ENCODE data around the gene WDCP.

The WDCP gene

DNA sequence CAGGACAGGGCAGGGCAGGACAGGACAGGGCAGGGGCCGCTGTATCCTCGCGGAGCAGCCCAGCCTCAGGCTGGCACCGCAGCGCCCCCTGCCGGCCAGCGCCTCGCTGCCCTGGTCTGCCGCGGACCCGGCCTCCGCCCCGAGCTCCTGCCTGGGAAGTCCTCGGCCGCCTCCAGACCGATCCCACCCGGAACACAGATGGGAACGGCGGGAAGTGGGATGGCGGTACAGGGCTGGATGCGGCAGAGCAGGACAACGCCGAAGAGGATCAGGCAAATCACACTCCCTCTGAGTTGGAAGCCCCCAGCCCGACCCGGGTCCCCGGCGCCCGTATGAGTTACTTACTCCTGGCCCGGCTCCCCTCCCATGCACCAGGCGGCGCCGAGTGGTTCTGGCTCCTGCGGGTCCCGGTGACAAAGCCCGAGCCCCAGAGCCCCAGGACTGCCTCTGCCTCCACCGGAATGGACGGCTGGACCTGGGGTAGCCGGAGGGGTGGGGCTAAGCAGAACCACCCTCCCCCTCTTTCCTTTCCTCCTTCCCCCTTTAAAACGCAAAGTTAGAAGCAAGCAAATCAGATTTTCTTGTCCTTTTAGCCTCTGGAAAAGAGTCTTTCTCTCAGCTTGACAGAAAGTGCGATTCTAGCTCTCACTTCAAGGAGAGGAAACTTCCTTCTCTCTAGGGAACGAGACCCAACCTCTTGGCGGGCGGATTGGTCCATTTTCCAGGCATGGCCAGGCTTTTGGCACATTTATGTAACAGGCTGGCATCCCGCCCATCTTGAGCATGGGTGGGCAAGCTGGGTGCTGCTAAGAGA lies 37.4 kb upstream of the WDCP start, which contains the start of gene TP53I3:
TP53I3 (minus strand) TSS at position 449 of the 814 bp plus-strand sequence. CDS start 508 bp downstream, outside the sequence.
- peak; percentile 52 for DNase-seq (ENCODE audit: low read depth)
- no peak within 1 kb of the TSS for H3K4me3 ChIP-seq (ENCODE audit: low read depth, low read length)
- no peak for TF ChIP-seq MYC (IDR thresholded peaks at IDR 0.05; ENCODE audit: low read depth, low read length)
- TF ChIP-seq, protein P1, sequence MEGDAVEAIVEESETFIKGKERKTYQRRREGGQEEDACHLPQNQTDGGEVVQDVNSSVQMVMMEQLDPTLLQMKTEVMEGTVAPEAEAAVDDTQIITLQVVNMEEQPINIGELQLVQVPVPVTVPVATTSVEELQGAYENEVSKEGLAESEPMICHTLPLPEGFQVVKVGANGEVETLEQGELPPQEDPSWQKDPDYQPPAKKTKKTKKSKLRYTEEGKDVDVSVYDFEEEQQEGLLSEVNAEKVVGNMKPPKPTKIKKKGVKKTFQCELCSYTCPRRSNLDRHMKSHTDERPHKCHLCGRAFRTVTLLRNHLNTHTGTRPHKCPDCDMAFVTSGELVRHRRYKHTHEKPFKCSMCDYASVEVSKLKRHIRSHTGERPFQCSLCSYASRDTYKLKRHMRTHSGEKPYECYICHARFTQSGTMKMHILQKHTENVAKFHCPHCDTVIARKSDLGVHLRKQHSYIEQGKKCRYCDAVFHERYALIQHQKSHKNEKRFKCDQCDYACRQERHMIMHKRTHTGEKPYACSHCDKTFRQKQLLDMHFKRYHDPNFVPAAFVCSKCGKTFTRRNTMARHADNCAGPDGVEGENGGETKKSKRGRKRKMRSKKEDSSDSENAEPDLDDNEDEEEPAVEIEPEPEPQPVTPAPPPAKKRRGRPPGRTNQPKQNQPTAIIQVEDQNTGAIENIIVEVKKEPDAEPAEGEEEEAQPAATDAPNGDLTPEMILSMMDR (IDR thresholded peaks at IDR 0.05; ENCODE audit: low read depth, low read length) = peak; percentile 35

DNA sequence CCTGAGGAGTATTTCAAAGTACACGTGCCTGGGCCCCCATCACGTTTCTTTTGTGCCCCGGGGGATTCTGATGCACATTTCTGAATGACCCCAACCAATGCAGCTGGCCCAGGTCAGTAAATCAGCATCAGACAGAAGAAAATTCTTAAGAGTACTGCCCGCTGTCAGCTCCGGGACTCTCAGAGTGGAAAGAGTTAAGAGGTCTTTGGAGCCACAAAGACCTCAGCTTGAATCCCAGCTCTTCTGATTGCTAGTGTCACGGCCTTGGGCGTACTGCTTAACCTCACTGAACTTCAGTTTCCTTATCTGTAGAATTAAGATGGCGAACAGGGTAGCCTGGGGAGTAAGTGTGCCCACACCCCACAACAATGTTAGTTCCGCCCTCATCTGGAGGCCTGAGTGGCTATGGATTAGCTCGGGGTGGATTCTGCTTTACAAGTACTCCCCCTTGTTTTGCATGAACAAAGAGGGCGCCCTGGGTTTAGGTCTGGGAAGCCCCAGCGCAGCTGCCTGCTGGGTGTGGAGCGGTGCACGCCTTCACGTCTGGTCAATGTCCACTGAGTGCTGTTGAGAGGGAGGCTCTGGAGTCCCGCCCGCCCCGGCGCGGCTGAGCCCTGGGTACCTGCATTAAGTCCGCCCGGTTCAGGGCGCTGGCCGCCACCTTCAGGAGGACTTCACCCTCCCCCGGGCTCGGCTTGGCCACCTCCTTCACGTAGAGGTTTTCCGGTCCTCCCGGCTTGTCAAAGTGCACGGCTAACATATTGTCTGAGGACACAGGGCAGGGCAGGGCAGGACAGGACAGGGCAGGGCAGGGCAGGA lies 36.6 kb upstream of the WDCP start:
- no peak for TF ChIP-seq MYC (IDR thresholded peaks at IDR 0.05; ENCODE audit: low read depth, low read length)
- no peak for TF ChIP-seq POLR2A (IDR thresholded peaks at IDR 0.05; ENCODE audit: extremely low read depth, insufficient read length)
- TF ChIP-seq, protein P2, sequence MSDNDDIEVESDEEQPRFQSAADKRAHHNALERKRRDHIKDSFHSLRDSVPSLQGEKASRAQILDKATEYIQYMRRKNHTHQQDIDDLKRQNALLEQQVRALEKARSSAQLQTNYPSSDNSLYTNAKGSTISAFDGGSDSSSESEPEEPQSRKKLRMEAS (IDR thresholded peaks at IDR 0.05; ENCODE audit: low read depth, low read length) = no peak
- TF ChIP-seq, protein P1 (IDR thresholded peaks at IDR 0.05; ENCODE audit: low read depth, low read length) = no peak
- peak; percentile 30 for DNase-seq (ENCODE audit: low read depth)
- no peak overlapping the region for H3K4me3 ChIP-seq (ENCODE audit: low read depth, low read length)

DNA sequence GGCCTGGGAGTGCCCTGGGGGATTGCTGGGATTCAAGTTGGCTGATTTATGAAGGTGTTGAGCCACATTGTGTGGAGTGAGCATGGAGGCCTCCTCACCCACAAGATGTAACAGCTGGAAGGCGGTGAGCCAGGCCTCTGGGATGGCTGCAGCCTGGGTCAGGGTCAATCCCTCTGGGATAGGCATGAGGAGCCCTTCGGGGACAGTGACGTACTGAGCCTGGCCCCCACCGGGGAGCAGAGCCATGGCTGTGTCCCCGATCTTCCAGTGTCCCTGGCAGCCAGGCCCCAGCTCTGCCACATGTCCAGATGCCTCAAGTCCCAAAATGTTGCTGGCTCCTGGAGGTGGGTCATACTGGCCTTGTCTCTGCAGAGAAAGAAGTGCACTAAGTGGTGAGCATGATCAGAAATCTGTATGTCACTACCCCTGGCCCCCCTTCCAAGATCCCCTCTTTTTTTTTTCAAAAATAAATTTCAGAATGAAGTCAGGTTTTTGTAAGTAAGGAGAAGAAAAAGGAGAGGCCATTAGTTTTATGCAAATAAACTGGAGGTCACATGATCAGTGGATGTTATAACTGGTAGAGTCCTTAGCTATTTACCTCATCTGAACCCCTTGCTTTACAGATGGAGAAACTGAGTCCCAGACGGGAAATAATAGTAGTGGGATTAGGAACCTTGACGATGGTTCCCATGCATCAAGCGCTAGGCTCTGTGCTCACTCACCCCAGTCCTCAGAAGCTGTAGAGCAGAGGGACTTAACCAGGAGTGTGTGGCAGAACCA lies 35.8 kb upstream of the WDCP start:
- DNase-seq (ENCODE audit: low read depth) = no peak
- TF ChIP-seq POLR2A (IDR thresholded peaks at IDR 0.05; ENCODE audit: extremely low read depth, insufficient read length) = no peak
- TF ChIP-seq, protein P1 (IDR thresholded peaks at IDR 0.05; ENCODE audit: low read depth, low read length) = no peak
- no peak for TF ChIP-seq MYC (IDR thresholded peaks at IDR 0.05; ENCODE audit: low read depth, low read length)
- TF ChIP-seq, protein P2 (IDR thresholded peaks at IDR 0.05; ENCODE audit: low read depth, low read length) = no peak
- no peak overlapping the region for H3K4me3 ChIP-seq (ENCODE audit: low read depth, low read length)

DNA sequence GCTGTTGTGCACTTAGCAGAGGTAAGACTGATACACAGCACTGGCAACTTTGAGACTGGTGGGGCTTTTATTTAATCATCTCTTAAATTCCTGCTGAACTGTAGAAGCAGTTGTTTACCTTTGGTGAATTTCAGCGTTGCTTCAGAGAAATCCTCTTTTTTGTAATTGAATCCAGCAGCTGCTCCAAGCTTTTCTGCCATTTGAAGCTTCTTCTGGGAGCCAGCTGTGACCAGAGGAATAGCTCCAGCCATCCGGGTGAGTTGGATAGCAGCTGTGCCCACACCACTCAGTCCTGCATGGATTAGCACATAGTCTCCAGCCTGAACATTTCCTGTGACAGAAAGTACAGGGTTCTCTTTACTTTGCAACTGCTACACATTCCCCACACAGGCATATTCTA lies 33.5 kb upstream of the WDCP start:
- no peak for DNase-seq (ENCODE audit: low read depth)
- TF ChIP-seq, protein P2 (IDR thresholded peaks at IDR 0.05; ENCODE audit: low read depth, low read length) = no peak
- TF ChIP-seq, protein P1 (IDR thresholded peaks at IDR 0.05; ENCODE audit: low read depth, low read length) = no peak
- TF ChIP-seq POLR2A (IDR thresholded peaks at IDR 0.05; ENCODE audit: extremely low read depth, insufficient read length) (no peak), MYC (IDR thresholded peaks at IDR 0.05; ENCODE audit: low read depth, low read length) (no peak)
- H3K4me3 ChIP-seq (ENCODE audit: low read depth, low read length) = no peak overlapping the region

DNA sequence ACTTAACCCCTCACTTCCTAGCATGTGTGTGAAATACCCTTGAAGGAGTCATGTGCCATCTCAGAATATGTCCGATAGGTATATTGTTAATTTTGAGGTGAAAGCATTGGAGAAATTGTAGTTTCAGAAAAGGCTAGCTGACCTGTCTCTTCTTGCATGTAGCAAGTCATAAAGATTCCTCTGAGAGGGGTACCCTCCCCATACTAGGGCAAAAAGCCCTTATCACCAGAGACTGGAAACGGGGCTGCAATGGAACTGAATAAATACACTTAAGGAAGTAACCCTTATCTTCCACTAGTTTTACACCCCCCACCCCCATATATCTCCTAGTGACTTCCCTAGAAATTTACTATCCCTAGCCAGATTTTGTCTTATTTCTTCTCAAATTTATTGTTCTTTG lies 30.7 kb upstream of the WDCP start:
- no peak for TF ChIP-seq POLR2A (IDR thresholded peaks at IDR 0.05; ENCODE audit: extremely low read depth, insufficient read length)
- no peak for TF ChIP-seq MYC (IDR thresholded peaks at IDR 0.05; ENCODE audit: low read depth, low read length)
- TF ChIP-seq, protein P1 (IDR thresholded peaks at IDR 0.05; ENCODE audit: low read depth, low read length) = no peak
- H3K4me3 ChIP-seq (ENCODE audit: low read depth, low read length) = peak overlapping the region; percentile 79
- DNase-seq (ENCODE audit: low read depth) = no peak
